C4-2B (cell line): ENCODE data around the gene CNOT3.

Experiments
- ZFX ChIP-seq: fragments of 450-650 bp; IDR thresholded peaks from 2 replicates; pipeline ENCODE4 v1.6.1; 2017
- TF ChIP-seq, protein P1 (sequence below): fragments of 450-650 bp; conservative IDR thresholded peaks from 2 replicates; pipeline ENCODE4 v1.5.1; 2017; ENCODE audit warnings: mild to moderate bottlenecking

DNA sequence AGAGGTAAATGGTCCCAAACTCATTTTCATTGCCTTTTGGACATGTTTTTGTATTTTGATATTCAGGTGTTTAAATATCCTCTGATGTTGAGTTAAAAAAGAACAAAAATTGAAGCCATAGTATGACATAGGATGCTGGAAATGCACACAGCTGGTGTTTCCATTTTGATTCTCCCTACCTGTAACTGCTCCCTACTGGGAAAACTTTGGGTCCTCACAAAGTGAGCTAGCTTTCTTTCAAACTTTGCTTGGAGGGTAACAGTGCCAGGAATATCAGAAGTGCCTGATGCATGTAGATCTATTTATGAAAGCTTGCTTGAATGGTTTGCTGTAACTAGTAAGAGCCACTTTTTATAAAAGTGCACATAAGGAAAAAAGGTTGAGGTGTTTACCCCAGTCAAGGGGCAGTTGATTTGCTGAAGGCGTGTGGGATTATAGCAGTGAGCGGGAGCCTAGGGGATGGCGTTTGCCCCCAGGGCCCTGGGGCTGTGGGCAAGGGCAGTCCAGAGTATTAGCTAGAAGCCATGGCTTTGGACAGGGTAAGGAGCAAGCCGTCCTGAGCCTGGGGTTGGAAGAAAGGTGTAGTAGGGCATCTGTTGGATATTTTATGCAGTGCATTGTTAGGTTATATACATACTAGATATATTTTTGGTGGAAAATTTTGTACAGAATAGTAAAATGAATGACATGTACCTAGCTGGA is 67.4 kb downstream of the CNOT3 start:
- TF ChIP-seq, protein P1, sequence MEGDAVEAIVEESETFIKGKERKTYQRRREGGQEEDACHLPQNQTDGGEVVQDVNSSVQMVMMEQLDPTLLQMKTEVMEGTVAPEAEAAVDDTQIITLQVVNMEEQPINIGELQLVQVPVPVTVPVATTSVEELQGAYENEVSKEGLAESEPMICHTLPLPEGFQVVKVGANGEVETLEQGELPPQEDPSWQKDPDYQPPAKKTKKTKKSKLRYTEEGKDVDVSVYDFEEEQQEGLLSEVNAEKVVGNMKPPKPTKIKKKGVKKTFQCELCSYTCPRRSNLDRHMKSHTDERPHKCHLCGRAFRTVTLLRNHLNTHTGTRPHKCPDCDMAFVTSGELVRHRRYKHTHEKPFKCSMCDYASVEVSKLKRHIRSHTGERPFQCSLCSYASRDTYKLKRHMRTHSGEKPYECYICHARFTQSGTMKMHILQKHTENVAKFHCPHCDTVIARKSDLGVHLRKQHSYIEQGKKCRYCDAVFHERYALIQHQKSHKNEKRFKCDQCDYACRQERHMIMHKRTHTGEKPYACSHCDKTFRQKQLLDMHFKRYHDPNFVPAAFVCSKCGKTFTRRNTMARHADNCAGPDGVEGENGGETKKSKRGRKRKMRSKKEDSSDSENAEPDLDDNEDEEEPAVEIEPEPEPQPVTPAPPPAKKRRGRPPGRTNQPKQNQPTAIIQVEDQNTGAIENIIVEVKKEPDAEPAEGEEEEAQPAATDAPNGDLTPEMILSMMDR: no peak
- no peak for TF ChIP-seq ZFX
